GM12864 (cell line): ENCODE results near the gene CCDC174.
A peak's percentile ranks its signal among the peaks of the same experiment; 100 is the strongest.

Source experiments
- DNase-seq: peaks from one replicate; pipeline ENCODE4 v3.0.0-alpha.2; 2011; ENCODE audit warnings: low read depth
- H3K4me3 ChIP-seq: 2 replicates; pipeline ENCODE4 v1.5.1; 2011; ENCODE audit warnings: mild to moderate bottlenecking, low read depth, low read length, control low read depth
- TF ChIP-seq, protein P1 (sequence below): IDR thresholded peaks from 2 replicates; pipeline ENCODE4 v1.5.1; 2011; ENCODE audit warnings: low read depth, mild to moderate bottlenecking, moderate library complexity, low read length, control low read depth, inconsistent platforms; ENCODE audit errors: missing control alignments

The CCDC174 gene

DNA sequence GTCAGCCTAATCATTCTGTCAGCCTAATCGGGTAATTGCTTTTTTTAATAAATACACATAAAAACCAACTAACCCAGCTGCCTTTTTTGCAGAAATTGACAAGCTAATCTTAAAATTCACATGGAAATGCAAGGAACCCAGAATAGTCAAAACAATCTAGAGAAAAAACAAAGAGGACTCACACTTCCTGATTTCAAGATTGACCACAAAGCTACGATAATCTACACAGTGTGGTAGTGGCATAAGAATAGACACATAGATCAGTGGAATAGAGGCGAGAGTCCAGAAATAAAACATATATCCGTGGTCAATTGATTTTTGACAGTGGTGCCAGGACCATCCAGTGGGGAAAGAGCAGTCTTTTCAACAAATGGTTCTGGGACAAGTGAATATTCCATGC, 21.0 kb downstream of the CCDC174 start:
- DNase-seq: no peak
- no peak overlapping the region for H3K4me3 ChIP-seq
- TF ChIP-seq, protein P1, sequence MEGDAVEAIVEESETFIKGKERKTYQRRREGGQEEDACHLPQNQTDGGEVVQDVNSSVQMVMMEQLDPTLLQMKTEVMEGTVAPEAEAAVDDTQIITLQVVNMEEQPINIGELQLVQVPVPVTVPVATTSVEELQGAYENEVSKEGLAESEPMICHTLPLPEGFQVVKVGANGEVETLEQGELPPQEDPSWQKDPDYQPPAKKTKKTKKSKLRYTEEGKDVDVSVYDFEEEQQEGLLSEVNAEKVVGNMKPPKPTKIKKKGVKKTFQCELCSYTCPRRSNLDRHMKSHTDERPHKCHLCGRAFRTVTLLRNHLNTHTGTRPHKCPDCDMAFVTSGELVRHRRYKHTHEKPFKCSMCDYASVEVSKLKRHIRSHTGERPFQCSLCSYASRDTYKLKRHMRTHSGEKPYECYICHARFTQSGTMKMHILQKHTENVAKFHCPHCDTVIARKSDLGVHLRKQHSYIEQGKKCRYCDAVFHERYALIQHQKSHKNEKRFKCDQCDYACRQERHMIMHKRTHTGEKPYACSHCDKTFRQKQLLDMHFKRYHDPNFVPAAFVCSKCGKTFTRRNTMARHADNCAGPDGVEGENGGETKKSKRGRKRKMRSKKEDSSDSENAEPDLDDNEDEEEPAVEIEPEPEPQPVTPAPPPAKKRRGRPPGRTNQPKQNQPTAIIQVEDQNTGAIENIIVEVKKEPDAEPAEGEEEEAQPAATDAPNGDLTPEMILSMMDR: no peak

DNA sequence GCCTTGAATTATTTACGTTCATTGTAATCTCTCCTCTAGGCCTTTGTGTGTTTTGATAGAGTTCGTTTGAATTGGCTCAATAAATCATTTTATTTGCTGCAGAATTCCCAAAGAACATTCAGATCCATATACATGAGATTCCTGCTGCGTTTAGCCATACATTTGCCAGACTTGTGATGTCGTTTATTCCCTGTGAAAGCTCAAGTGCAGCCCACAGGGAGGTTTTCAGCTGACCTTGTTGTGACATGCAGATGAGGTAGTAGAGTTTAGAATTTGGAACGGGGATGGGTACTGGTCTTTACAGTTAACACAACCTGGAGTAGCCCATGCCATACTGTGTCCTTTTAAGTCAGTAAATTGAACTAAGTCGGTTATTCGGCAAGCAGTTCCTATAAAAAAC, 23.3 kb downstream of the CCDC174 start, which contains the start of gene C3orf20:
TSS of gene C3orf20 (plus strand) at position 301 of the 400 bp plus-strand sequence. CDS start 7,573 bp downstream, outside the sequence.
- H3K4me3 ChIP-seq: no peak within 1 kb of the TSS

DNA sequence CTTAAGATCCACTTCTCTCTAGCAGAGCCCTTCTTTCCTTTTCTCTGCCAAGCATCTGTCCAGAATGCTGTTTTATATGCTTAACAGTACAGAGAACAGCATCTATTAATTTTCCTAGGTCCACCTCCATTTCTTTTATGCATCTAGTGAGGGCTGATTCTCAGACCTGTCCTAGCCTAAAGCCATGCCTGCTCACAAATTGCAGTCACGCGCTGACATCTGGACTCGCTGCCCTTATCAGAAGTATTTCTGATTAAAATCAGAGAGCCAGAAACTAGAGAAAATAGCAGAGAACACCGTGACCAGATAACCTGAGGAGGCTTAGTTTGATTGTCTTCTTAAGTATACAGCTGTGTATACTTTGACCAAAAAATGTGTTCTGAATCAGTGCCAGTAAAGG, 25.3 kb downstream of the CCDC174 start:
- TF ChIP-seq, protein P1: no peak
- DNase-seq: no peak

More for the DNA sequence above, 23.3 kb downstream of the CCDC174 start, which contains the start of gene C3orf20:
- TF ChIP-seq, protein P1: no peak
- no peak for DNase-seq

DNA sequence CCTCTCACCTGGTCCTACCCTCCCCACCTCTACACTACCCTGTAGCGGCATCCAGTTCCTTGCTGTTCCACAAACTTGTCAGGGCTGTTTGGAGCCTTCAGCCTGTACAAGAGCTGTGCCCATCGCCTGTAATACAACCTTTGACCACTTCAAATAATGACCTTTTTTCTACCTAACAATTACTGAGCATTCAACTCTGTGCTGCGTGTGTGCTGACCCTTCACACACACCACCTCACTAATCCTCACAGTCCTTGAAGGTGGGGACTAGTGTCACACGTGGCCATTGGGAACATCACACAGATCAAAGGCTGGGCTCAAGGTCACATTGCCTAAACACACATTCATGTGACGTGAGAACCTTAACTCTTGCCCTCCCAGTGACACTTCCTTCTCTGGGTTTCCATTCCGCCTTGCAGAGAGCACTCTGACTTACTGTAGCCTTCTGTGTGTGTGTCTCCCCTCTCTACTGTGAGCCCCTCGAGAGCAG, 26.5 kb downstream of the CCDC174 start:
- no peak for DNase-seq
- H3K4me3 ChIP-seq: no peak overlapping the region
- TF ChIP-seq, protein P1: peak; percentile 1

More for the DNA sequence above, 25.3 kb downstream of the CCDC174 start:
- H3K4me3 ChIP-seq: no peak overlapping the region

DNA sequence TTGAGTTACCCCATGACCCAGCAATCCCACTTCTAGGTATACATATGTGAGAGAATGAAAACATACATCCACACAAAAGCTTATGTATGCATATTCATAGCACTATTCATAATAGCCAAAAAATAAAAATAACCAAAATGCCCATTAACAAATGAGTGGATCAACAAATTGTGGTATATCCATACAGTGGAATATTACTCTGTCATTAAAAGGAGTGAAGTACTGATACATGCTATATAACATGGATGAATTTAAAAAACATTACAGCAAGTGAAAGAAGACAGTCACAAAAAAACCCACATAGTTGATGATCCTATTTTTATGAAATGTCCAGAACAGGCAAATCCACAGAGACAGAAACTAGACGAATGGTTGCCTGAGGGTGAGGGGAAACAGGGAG, 28.6 kb downstream of the CCDC174 start:
- H3K4me3 ChIP-seq: no peak overlapping the region
- no peak for DNase-seq
- TF ChIP-seq, protein P1: no peak

DNA sequence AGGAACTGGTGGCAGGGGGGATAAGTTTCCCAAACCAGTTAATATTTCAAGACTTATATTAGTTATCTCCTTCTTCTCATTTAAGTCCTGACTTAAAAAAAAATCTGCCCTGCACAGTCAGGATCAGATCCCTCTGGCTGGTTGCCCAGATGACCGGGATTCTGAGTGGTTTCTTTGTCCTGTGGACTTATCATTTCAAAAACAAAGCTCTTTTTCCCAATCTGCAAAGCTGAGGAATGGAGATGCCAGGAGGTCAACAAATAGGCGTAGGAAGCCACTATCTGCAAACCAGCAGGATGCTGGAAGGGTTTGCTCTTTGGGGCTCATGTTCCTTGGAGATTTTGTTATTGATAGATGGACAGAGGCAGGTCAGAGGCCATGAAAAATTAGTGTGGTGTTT, 29.2 kb downstream of the CCDC174 start:
- TF ChIP-seq, protein P1: no peak
- DNase-seq: no peak
- no peak overlapping the region for H3K4me3 ChIP-seq

DNA sequence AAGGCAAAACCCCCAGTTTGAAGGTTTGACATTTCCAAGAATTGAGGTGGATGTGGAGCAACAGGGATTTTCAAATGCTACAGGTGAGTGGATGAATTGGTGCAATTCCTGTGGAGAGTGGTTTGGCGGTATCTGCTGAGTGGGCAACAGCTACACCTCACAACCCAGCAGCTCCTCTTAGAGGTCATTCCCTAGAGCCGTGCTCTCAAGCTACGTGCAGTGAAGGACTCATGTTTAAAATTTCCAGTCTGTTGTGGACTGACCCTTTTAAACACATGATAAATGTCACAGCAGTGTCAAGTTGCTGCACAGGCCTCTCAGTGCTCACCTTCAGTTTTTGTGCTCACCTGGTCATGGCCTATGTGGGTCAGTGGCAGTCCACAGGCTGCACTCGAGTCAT, 32.9 kb downstream of the CCDC174 start:
- H3K4me3 ChIP-seq: no peak overlapping the region
- TF ChIP-seq, protein P1: no peak

More for the DNA sequence above, 32.9 kb downstream of the CCDC174 start:
- no peak for DNase-seq
